Measurements from ENCODE around the gene APLF.
"Not testable (repeated sequence)": the region's sequence is repeated elsewhere in the genome, so short reads cannot be mapped to it uniquely, and the experiment has no call there.

The APLF gene

DNA sequence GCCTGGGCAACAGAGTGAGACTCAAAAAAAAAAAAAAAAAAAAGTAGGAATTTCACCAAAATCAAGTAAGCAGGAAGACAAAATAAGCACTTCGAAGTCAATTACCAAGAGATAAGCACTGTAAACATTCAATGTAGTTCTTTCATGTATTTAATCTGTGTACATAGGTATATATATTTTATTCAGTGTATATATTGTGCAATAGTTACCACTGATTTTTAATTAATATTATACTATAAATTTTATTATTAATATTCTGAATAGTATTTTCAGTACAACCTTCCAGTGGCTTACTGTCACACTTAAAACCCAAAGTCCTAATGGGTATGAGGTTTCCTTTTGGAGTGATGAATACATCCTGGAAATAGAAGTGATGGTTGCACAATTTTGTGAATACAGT is 9.1 kb downstream of the APLF start:
- no peak for DNase-seq (ENCODE audit: low read depth)

- DNase-seq (ENCODE audit: low read depth) = no peak
Observed at GRCh38 chr2:68478688-68479087, 11.3 kb downstream of the APLF start.

DNA sequence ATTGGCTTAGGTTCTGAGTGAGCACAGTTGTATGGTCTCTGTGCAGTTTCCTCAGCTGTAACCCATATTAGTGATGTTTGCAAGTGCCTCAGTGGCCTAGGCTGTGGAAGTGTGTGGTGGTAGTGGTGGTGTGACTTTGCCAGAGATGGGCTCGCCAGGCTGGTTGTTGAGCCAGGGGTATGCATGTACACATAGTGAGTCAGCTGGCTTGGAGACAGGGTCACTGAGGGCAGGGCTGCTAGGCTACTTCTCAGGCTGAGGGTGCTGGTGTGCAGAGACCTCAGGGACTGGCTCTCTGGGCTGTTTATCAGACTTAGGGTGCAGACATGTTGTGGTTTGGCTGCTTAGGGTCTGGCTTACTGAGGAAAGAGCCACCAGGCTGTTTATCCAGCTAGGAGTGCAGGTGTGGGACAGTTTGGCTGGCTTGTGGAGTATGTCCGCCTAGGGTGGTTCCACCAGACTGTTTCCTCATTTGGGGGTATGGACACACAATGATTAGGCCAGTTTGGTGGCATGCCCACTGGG is 15.0 kb downstream of the APLF start:
- DNase-seq (ENCODE audit: low read depth) = no peak

GRCh38 chr2:68483011-68483410 is 15.6 kb downstream of the APLF start:
- DNase-seq (ENCODE audit: low read depth) = no peak

DNA sequence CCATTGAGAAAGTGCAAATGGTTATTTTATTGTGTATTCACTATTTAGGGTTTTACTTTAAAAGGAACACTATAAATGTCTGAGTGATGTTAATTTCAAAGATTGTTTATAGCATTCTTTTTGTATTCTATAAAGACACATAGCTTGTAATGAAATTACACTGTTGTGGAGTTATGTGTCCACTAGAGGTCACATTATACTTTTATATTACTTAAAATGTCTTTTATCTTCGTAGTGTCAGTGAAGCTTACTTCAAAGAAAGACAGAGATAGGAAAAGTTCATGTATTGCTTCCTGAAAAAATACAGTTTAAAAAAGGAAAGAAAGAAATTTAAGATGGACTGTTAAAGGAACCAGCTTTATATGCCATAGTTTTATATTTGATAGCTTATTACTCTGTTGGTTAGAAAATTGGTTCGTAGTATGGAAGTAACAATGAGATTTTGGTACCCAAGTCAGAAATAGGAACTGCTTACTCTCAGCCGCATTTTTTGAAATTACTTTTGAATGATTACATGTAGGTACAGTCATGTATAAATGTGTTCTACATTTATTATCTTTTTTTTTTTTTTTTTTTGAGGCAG is 20.5 kb downstream of the APLF start:
- DNase-seq (ENCODE audit: low read depth) = no peak

DNA sequence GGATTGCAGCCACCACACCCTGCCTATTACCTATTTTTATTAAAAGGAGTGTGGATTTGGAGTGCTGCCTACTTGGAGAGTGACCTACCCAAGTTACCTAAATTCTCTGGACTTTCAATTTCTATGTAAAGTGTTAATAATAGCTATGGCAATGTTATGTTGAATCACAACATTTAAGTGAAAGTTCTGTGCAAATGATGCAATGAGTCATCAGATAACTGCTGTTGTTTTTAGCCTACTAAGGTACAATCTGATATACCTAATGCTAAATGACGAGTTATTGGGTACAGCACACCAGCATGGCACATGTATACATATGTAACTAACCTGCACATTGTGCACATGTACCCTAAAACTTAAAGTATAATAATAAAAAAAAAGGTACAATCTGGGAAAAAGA is 21.2 kb downstream of the APLF start:
- DNase-seq (ENCODE audit: low read depth) = not testable (repeated sequence)

GRCh38 chr2:68489282-68489681 is 21.9 kb downstream of the APLF start:
- DNase-seq (ENCODE audit: low read depth) = no peak

DNA sequence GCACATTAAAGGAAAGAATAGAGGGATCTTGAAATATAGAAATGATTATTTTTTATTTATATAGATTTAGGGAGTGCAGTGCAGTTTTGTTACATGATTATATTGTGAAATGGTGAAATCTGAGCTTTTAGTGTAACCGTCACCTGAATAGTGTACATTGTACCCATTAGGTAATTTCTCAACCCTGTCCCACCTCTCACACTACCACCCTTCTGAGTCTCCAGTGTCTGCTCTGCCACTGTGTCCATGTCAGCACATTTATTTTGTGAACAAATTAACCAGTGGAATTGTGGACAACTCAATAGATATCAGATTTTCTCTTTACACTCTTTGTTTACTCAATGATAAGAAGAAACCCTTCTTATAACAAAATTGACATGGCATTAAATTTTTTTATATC is 24.2 kb downstream of the APLF start:
- DNase-seq (ENCODE audit: low read depth) = no peak

- no peak for DNase-seq (ENCODE audit: low read depth)
Observed at GRCh38 chr2:68499133-68499532, 31.7 kb downstream of the APLF start.

DNA sequence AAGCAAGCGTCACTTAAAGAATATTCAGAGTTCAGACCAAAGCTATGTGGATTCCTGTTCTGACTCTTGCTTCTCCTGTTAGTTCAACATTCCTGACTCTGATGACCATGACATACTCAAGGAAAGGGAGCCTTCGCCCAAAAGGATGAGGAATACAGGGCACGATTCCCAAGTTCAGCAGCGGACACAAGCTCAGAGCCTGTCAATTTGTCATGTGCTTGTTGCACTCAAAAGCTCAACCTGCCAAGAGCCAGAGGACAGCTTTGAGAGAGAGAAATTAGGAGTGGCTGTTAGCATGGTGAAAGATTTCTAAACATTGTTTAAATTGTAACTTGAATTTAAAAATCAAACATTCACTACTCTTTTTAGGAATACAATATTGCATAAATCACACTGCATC is 33.3 kb downstream of the APLF start:
- DNase-seq (ENCODE audit: low read depth) = no peak

GRCh38 chr2:68501768-68502167 is 34.4 kb downstream of the APLF start:
- DNase-seq (ENCODE audit: low read depth) = no peak

DNA sequence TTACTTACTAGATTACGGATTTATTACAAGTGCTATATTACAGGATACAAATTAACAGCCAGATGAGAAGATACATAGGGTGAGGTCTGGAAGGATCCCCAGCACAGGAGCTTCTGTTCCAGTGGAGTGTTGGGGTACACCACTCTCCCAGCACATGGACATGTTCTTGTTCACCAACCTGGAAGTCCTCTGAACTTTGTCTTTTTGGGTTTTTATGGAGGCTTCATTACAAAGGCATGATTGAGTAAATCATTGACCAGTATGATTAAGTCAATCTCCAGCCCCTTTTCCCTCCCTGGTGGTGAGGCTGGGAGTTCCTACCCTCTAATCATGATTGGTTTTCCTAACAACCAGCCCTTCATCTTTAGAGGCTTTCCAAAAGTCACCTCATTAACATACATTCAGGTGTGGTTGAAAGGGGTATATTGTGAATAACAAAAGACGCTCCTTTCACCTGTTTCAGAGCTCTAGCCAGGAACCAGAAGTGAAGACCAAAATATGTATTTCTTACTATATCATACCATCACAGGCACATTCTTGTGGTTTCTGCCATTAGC is 38.3 kb downstream of the APLF start:
- no peak for DNase-seq (ENCODE audit: low read depth)

DNA sequence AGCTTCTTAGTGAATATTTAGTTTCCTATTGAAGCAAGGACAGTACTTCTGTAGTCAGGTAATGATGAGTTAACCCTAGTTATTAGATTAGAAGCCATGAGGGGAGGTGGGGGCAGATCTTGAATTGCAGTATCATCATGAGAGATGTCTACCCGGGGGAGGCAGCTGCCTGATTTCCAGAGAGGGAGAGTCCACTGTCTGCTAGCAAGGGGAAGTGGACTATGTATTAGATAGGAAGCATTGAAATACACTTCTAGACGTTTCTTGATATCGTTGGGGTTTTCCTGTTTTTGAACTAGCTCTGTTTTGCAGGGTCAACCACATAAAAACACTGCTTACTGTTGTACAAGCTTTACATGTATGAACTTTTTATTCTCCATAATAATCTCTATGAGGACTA is 38.8 kb downstream of the APLF start:
- DNase-seq (ENCODE audit: low read depth) = no peak

DNA sequence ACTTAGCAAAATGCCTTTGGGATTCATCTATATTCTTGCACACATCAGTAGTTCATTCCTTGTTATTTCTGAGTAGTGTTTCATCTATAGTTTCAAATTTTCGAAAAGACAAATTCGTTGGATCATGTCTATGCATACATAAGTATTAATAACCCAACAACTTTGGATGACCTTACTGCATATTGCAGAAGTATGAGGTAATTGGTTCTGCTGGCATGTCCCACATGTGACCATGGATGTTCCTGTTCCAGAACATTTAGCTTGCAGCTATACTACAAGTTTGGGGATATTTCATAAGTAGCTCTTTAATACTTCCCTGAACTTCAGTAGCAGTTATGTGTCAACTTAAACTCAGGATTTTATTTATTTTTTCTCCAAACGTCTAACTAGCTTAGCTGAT is 44.9 kb downstream of the APLF start:
- DNase-seq (ENCODE audit: low read depth) = no peak

- no peak for DNase-seq (ENCODE audit: low read depth)
Observed at GRCh38 chr2:68512966-68513365, 45.6 kb downstream of the APLF start.

DNA sequence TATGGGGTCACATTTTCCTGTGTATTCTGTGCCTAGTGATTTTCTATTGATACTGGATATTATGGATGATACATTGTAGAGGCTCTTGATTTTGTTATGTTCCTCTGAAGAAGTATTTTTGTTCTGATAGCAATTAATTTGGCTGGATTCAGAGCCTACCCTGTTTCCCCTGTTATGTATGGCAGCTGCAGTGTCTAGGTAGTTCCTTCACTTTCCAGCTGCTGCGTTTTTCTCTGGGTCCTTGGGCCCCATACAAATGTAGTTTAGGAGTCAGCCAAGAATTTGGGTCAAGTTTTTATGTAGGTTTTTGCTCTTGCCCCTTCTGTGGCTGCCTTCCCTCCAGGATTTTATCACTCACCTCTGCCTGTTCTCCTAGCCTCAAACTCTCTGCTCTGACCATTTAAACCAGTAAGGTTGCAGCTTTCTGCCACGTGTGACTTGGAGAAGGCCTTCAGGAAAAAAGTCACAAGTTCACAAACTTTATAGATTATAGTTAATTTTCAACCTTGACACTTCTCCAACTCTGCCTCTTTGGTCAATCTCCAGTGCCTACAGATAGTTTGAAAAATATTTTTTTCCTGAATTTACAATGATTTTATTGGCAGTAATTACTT is 47.0 kb downstream of the APLF start:
- DNase-seq (ENCODE audit: low read depth) = no peak

- DNase-seq (ENCODE audit: low read depth) = no peak
Observed at GRCh38 chr2:68516051-68516955, 48.9 kb downstream of the APLF start.

DNA sequence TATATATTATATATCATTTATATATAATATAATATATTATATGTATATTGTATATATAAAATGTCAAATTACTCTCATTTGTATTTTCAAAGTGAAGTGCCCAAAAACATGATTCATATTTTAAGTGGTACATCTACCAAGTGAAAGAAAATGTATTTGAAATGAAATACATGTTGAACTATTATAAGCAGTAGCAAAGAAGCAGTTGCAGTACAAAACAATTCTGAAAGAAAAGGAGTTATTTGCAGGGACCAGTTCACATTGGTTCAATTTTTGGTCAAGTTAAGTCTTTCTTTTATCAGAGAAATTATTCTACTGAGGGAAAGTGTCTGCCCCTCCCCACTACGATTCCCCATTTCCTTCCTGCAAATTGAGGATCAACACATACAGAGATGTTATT is 51.9 kb downstream of the APLF start:
- DNase-seq (ENCODE audit: low read depth) = no peak

DNA sequence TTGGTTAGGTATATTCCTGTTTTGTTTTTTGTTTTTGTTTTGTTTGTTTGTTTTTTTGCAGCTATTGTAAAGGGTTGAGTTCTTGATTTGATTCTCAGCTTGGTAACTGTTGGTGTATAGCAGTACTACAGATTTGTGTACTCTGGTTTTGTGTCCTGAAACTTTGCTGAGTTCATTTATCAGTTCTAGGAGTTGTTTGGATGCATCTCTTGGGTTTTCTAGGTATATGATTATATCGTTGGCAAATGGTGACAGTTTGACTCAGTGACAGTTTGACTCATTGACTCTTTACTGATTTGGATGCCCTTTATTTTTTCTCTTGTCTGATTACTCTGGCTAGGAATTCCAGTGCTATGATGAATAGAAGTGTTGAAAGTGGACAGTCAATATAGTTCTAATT is 53.7 kb downstream of the APLF start:
- DNase-seq (ENCODE audit: low read depth) = no peak

DNA sequence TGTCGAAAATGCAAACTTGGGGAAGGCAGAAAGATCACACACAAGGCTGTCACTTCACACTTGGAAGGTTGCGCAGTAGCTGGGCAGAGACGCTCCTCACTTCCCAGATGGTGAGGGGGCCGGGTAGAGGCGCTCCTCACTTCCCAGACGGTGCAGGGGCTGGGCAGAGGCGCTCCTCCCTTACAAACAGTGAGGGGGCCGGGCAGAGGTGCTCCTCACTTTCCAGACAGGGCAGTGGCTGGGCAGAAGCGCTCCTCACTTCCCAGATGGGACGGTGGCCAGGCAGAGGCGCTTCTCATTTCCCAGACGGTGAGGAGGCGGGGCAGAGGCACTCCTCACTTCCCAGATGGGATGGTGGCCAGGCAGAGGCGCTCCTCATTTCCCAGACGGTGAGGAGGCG is 59.6 kb downstream of the APLF start:
- not testable (repeated sequence) for DNase-seq (ENCODE audit: low read depth)

- DNase-seq (ENCODE audit: low read depth) = not testable (repeated sequence)
Observed at GRCh38 chr2:68527343-68528081, 60.1 kb downstream of the APLF start.

DNA sequence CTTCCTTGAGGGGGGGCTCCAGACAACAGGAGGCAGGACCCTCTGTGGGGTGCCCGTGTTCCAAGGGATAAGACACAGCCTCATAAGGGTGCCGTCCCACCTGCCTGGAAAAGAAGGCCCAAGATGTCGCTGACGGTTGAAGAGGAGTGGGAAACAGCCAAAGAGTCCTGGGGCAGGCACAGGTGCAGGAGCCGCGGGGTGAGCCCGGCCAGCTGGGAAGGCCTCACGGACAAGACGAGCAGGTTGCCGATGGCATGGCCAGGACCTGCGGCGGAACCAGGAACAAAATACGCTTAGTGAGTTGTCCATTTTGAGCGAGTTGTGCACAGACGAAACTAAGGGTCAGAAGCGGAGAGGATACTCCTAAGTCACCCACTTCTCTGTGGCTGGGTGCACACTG is 61.8 kb downstream of the APLF start:
- not testable (repeated sequence) for DNase-seq (ENCODE audit: low read depth)
